ENCODE data around the gene C2CD4C. TPM values are rescaled to one million over a fixed set of nuclear protein-coding genes. Genes with fewer than 3 reads are reported as not detected.
"Not testable (repeated sequence)": the region's sequence is repeated elsewhere in the genome, so short reads cannot be mapped to it uniquely, and the experiment has no call there.

The C2CD4C gene
- polyA plus RNA-seq, 1 experiment = 0.07 TPM

GRCh38 chr19:416416-416815, 7.5 kb upstream of the C2CD4C start:
- TF ChIP-seq, protein P1, sequence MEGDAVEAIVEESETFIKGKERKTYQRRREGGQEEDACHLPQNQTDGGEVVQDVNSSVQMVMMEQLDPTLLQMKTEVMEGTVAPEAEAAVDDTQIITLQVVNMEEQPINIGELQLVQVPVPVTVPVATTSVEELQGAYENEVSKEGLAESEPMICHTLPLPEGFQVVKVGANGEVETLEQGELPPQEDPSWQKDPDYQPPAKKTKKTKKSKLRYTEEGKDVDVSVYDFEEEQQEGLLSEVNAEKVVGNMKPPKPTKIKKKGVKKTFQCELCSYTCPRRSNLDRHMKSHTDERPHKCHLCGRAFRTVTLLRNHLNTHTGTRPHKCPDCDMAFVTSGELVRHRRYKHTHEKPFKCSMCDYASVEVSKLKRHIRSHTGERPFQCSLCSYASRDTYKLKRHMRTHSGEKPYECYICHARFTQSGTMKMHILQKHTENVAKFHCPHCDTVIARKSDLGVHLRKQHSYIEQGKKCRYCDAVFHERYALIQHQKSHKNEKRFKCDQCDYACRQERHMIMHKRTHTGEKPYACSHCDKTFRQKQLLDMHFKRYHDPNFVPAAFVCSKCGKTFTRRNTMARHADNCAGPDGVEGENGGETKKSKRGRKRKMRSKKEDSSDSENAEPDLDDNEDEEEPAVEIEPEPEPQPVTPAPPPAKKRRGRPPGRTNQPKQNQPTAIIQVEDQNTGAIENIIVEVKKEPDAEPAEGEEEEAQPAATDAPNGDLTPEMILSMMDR (IDR thresholded peaks at IDR 0.05; ENCODE audit: insufficient read depth, low read depth, low read length) = no peak
- POLR2A ChIA-PET = no interaction called here
- no peak for DNase-seq (ENCODE audit: low read depth)
- H3K27me3 ChIP-seq (ENCODE audit: control insufficient read depth, insufficient read depth, low read length) = no peaks in the 10 kb centered on the region
- no peaks in the 10 kb centered on the region for H3K36me3 ChIP-seq (ENCODE audit: control insufficient read depth, insufficient read depth, low read length)
- CTCF ChIA-PET = no interaction called here
- no peak overlapping the region for H3K4me3 ChIP-seq (ENCODE audit: low read depth, low read length)

GRCh38 chr19:415292-415691, 6.3 kb upstream of the C2CD4C start:
- ChIA-PET POLR2A (no interaction called here), CTCF (no interaction called here)
- Histone ChIP-seq H3K36me3 (ENCODE audit: control insufficient read depth, insufficient read depth, low read length) (no peaks in the 10 kb centered on the region), H3K27me3 (ENCODE audit: control insufficient read depth, insufficient read depth, low read length) (0 out of 2 replicates have a peak, but pooled peaks cover under 1% of the 10 kb centered on the region), H3K4me3 (ENCODE audit: low read depth, low read length) (no peak overlapping the region)
- no peak for DNase-seq (ENCODE audit: low read depth)
- TF ChIP-seq, protein P1 (IDR thresholded peaks at IDR 0.05; ENCODE audit: insufficient read depth, low read depth, low read length) = no peak

GRCh38 chr19:413756-414420, 4.9 kb upstream of the C2CD4C start:
- DNase-seq (ENCODE audit: low read depth) = no peak
- H3K27me3 ChIP-seq (ENCODE audit: control insufficient read depth, insufficient read depth, low read length) = peaks cover 7% of the 10 kb centered on the region
- TF ChIP-seq, protein P1 (IDR thresholded peaks at IDR 0.05; ENCODE audit: insufficient read depth, low read depth, low read length) = no peak
- ChIA-PET POLR2A (no interaction called here), CTCF (no interaction called here)
- H3K4me3 ChIP-seq (ENCODE audit: low read depth, low read length) = no peak overlapping the region
- no peaks in the 10 kb centered on the region for H3K36me3 ChIP-seq (ENCODE audit: control insufficient read depth, insufficient read depth, low read length)

DNA sequence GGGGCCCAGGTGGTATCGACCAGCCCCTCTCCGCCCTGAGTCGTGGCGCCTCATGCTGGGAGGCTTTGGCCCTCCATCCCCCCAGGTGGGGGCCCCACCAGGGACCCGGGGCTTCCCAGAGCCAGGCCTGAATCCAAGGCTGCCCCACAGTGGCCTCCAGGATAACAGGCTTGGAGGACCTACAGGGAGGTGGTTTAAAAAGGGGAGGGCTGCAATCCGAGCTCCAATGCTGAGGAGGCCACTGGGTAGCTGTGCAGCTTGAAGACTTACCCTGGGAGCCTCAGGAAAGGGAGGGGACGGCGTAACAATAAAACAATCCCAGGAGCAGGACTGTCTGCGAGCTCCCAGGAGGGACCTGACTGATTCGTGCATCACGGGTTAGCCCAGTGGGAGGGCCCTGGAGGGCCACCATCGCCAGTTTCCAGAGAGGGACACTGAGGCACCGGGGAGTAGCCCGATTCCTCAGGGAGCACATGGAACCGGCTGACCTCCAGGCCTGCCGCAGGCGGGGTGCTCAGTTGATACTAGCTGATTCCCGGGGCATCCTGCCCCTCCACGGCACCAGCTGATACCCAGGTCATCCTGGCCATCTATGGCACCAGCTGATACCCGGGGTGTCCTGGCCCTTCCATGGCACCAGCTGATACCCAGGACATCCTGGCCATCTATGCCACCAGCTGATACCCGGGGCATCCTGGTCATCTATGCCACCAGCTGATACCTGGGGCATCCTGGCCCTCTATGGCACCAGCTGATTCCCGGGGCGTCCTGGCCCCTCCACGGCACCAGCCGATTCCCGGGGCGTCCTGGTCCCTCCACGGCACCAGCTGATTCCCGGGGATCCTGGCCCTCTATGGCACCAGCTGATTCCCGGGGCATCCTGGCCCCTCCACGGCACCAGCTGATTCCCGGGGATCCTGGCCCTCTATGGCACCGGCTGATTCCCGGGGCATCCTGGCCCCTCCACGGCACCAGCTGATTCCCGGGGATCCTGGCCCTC, 3.7 kb upstream of the C2CD4C start:
- Histone ChIP-seq H3K27me3 (ENCODE audit: control insufficient read depth, insufficient read depth, low read length) (peaks cover 7% of the 10 kb centered on the region), H3K36me3 (ENCODE audit: control insufficient read depth, insufficient read depth, low read length) (no peaks in the 10 kb centered on the region), H3K4me3 (ENCODE audit: low read depth, low read length) (no peak overlapping the region)
- TF ChIP-seq, protein P1 (IDR thresholded peaks at IDR 0.05; ENCODE audit: insufficient read depth, low read depth, low read length) = no peak
- ChIA-PET CTCF (no interaction called here), POLR2A (no interaction called here)
- DNase-seq (ENCODE audit: low read depth) = no peak

DNA sequence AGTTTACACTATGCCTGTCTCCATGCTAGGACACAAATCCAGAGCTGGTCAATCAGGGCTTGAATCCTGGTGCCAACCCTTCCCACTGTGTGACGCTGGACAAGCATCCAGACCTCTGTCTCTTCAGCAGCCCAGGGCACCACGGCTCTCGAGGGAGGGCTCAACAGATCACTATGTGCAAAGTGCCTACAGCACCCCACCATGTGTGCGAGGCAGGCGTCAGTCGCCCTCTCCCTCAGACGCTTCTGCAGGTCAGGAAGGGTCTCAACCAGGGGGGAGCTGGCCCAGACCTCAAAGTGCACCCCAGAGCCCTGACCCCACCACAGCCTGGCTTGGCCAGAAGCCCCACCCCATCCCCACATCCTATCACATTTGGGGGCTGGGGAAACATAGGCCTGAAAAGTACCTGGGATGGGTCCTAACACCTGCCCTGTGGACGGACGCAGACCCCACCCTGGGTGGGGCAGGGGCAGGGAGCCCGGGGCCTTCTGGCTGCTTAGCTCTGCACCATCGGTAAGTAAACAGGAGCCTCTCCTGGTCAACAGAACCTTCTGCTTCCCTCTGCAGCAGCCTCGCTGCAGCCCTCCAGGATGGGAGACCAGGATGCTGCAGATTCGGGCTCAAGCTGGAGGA, 2.9 kb upstream of the C2CD4C start:
- TF ChIP-seq, protein P1 (IDR thresholded peaks at IDR 0.05; ENCODE audit: insufficient read depth, low read depth, low read length) = no peak
- ChIA-PET POLR2A (no interaction called here), CTCF (no interaction called here)
- H3K4me3 ChIP-seq (ENCODE audit: low read depth, low read length) = no peak overlapping the region
- H3K36me3 ChIP-seq (ENCODE audit: control insufficient read depth, insufficient read depth, low read length) = no peaks in the 10 kb centered on the region
- peaks cover 7% of the 10 kb centered on the region for H3K27me3 ChIP-seq (ENCODE audit: control insufficient read depth, insufficient read depth, low read length)
- no peak for DNase-seq (ENCODE audit: low read depth)

DNA sequence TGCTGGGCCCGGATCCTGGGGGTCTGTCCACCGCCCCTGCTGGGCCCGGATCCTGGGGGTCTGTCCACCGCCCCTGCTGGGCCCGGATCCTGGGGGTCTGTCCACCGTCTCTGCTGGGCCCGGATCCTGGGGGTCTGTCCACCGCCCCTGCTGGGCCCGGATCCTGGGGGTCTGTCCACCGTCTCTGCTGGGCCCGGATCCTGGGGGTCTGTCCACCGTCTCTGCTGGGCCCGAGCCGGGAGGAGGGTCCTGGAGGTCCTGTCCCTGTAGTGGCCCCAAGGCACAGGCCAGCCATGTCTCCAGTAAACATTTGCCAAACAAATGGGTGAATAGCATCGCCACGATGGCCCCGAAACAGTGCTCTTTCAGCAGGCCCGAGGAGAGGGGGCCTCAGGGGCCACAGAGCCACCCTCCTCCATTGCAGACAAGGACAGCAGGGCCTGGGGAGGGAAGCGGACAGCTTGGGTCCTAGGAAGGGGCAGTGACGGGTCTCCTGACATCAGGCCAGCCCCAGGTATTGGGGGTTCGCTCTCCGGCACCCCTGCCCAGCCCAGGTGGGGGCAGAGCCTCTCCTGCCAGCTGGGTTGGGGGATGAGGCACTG, 2.3 kb upstream of the C2CD4C start:
- POLR2A ChIA-PET; DNase-seq (ENCODE audit: low read depth); H3K4me3 ChIP-seq (ENCODE audit: low read depth, low read length); CTCF ChIA-PET; H3K27me3 ChIP-seq (ENCODE audit: control insufficient read depth, insufficient read depth, low read length); H3K36me3 ChIP-seq (ENCODE audit: control insufficient read depth, insufficient read depth, low read length): not testable (repeated sequence)

Data from BJ (cell line).